ENCODE measurements around the gene RPLP2.

- TF ChIP-seq CTCF (conservative IDR thresholded peaks at IDR 0.05; ENCODE audit: low read depth, low read length) (no peak), POLR2A (IDR thresholded peaks at IDR 0.05; ENCODE audit: low read depth, low read length) (no peak), BHLHE40 (IDR thresholded peaks at IDR 0.05; ENCODE audit: low read depth, low read length) (no peak), MAFK (IDR thresholded peaks at IDR 0.05; ENCODE audit: low read depth, low read length) (no peak), SMC3 (IDR thresholded peaks at IDR 0.05; ENCODE audit: low read depth, low read length) (no peak), RAD21 (IDR thresholded peaks at IDR 0.05; ENCODE audit: low read length) (no peak), RCOR1 (IDR thresholded peaks at IDR 0.05; ENCODE audit: insufficient replicate concordance, low read length) (no peak), RFX5 (IDR thresholded peaks at IDR 0.05; ENCODE audit: low read depth, low read length) (no peak), CEBPB (IDR thresholded peaks at IDR 0.05; ENCODE audit: low read depth, low read length) (no peak), MXI1 (IDR thresholded peaks at IDR 0.05; ENCODE audit: borderline replicate concordance, low read depth, low read length) (no peak), USF2 (IDR thresholded peaks at IDR 0.05; ENCODE audit: low read depth, low read length) (no peak), FOS (IDR thresholded peaks at IDR 0.05; ENCODE audit: low read depth, low read length) (no peak), CHD1 (IDR thresholded peaks at IDR 0.05; ENCODE audit: low read depth, low read length) (no peak)
These were observed 30.5 kb upstream of the RPLP2 start for GRCh38 chr11:778976-779954.
